ENCODE results near the gene PNKD.

DNA sequence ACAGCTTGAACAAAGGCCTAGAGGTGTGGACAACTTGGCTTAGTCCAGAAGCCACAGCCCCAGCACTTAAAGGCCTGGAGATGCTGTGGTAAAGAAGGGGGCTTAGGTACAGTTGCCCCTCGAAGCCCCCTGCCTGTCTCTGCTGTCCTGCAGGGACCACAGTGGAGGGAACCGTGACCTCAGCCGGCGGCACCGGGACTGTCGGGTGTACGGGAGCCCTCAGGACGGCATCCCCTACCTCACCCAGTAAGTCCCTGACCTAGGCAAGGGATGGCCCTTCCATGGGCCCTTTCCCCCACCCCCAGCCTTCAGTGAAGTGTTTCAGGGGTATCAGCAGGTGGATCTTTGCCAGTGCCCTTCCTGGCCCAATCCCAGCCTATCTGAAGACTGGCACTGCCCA is 71.1 kb downstream of the PNKD start:
- TF ChIP-seq POLR2A (IDR thresholded peaks at IDR 0.05), result no peak
- TF ChIP-seq, protein P1, sequence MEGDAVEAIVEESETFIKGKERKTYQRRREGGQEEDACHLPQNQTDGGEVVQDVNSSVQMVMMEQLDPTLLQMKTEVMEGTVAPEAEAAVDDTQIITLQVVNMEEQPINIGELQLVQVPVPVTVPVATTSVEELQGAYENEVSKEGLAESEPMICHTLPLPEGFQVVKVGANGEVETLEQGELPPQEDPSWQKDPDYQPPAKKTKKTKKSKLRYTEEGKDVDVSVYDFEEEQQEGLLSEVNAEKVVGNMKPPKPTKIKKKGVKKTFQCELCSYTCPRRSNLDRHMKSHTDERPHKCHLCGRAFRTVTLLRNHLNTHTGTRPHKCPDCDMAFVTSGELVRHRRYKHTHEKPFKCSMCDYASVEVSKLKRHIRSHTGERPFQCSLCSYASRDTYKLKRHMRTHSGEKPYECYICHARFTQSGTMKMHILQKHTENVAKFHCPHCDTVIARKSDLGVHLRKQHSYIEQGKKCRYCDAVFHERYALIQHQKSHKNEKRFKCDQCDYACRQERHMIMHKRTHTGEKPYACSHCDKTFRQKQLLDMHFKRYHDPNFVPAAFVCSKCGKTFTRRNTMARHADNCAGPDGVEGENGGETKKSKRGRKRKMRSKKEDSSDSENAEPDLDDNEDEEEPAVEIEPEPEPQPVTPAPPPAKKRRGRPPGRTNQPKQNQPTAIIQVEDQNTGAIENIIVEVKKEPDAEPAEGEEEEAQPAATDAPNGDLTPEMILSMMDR (IDR thresholded peaks at IDR 0.05), result no peak

All from Peyer's patch (tissue), 4 donors.